HEK293 (cell line): ENCODE measurements around the gene TMEM72.

Source experiments
- CTCF ChIP-seq: fragments of 450-650 bp; formaldehyde crosslinking; IDR thresholded peaks from 2 replicates; pipeline ENCODE4 v1.5.1; 2016; ENCODE audit warnings: missing biosample characterization, missing genetic modification characterization
- ELK4 ChIP-seq: IDR thresholded peaks from 2 replicates; pipeline ENCODE4 v1.6.1; 2011; ENCODE audit warnings: mild to moderate bottlenecking, low read depth, low read length, borderline replicate concordance
- PBX3 ChIP-seq: sonication (generic); formaldehyde crosslinking; IDR thresholded peaks from 2 replicates; pipeline ENCODE4 v1.8.1; 2022; ENCODE audit warnings: mild to moderate bottlenecking, moderate library complexity, missing genetic modification reagents
- ZBTB20 ChIP-seq: fragments of 450-650 bp; formaldehyde crosslinking; IDR thresholded peaks from 2 replicates; pipeline ENCODE4 v1.5.1; 2016; ENCODE audit warnings: missing biosample characterization, missing genetic modification characterization
- ZBTB26 ChIP-seq: fragments of 450-650 bp; formaldehyde crosslinking; optimal IDR thresholded peaks from 2 replicates; pipeline ENCODE3; 2016; ENCODE audit warnings: missing biosample characterization, mild to moderate bottlenecking, missing genetic modification characterization
- ZNF48 ChIP-seq: fragments of 450-650 bp; formaldehyde crosslinking; IDR thresholded peaks from 2 replicates; pipeline ENCODE4 v1.5.1; 2016; ENCODE audit warnings: missing biosample characterization, missing genetic modification characterization
- ZNF513 ChIP-seq: fragments of 450-650 bp; IDR thresholded peaks from 2 replicates; pipeline ENCODE4 v1.5.1; 2018; ENCODE audit warnings: missing biosample characterization, missing genetic modification characterization

GRCh38 chr10:44914891-44915290, 3.8 kb downstream of the TMEM72 start:
- TF ChIP-seq ZNF48 (tag by site-specific recombination) (no peak), ZBTB26 (tag by site-specific recombination) (no peak), CTCF (tag by site-specific recombination) (no peak), ZBTB20 (tag by site-specific recombination) (no peak), PBX3 (CRISPR knock-in tag) (no peak), ELK4 (no peak), ZNF513 (tag by site-specific recombination) (no peak)
